Left renal cortex interstitium (tissue), 4 donors: ENCODE data around the gene PRSS33. TPM values are rescaled to one million over a fixed set of nuclear protein-coding genes. Genes with fewer than 3 reads are reported as not detected.

ENCODE experiments used
- DNase-seq, 4 donors: peaks; one replicate each; pipeline ENCODE4 v3.0.0-alpha.2; 2013; ENCODE audit warnings: low read depth in 4 of 4, low spot score in 2 of 4, missing footprints in 1 of 4
- polyA plus RNA-seq, 4 donors: library from polyadenylated mRNA; unstranded; fragments of 120-200 nt; gene quantifications; one replicate each; pipeline ENCODE4 v1.2.1, GENCODE V29; 2013; ENCODE audit not compliant: insufficient read length in 4 of 4

PRSS33 gene
- polyA plus RNA-seq, 4 donors: 0.13 to 0.97 (median 0.46) TPM; not detected in 1

- no peak for DNase-seq
Measured at GRCh38 chr16:2821487-2822157, 34.3 kb upstream of the PRSS33 start.

- DNase-seq: no peak
Measured at GRCh38 chr16:2820836-2821486, 33.6 kb upstream of the PRSS33 start.

GRCh38 chr16:2819939-2820835, 32.8 kb upstream of the PRSS33 start:
- DNase-seq: no peak

- DNase-seq: no peak
Measured at GRCh38 chr16:2819179-2819938, 32.0 kb upstream of the PRSS33 start.

GRCh38 chr16:2818272-2818876, 31.0 kb upstream of the PRSS33 start:
- no peak for DNase-seq

- DNase-seq: no peak
Measured at GRCh38 chr16:2817340-2818271, 30.2 kb upstream of the PRSS33 start.

GRCh38 chr16:2816751-2817339, 29.5 kb upstream of the PRSS33 start, which contains the start of gene PRSS21:
PRSS21 (plus strand) TSS chr16:2817237; CDS start chr16:2817269, 32 bp downstream.
- DNase-seq: no peak

- no peak for DNase-seq
Measured at GRCh38 chr16:2815299-2815771, 28.0 kb upstream of the PRSS33 start.

GRCh38 chr16:2814551-2815298, 27.4 kb upstream of the PRSS33 start:
- DNase-seq: no peak

- no peak for DNase-seq
Measured at GRCh38 chr16:2813771-2814221, 26.4 kb upstream of the PRSS33 start.

GRCh38 chr16:2811703-2812471, 24.5 kb upstream of the PRSS33 start:
- DNase-seq: no peak

GRCh38 chr16:2810651-2811050, 23.3 kb upstream of the PRSS33 start:
- no peak for DNase-seq

GRCh38 chr16:2809149-2809760, 21.9 kb upstream of the PRSS33 start:
- no peak for DNase-seq

- no peak for DNase-seq
Measured at GRCh38 chr16:2808181-2808580, 20.8 kb upstream of the PRSS33 start.

GRCh38 chr16:2806286-2806685, 18.9 kb upstream of the PRSS33 start:
- no peak for DNase-seq

GRCh38 chr16:2804728-2805127, 17.4 kb upstream of the PRSS33 start:
- DNase-seq: no peak
